HCT116 (cell line): ENCODE data around the gene SLC9A9. TPM values are rescaled to one million over a fixed set of nuclear protein-coding genes. Genes with fewer than 3 reads are reported as not detected.

ENCODE experiments used
- ATAC-seq: fragments of 200-7000 bp; cut with Tn5 transposase; 2 replicates; pipeline ENCODE4 v1.9.1; 2020; ENCODE audit warnings: mild to moderate bottlenecking, moderate library complexity
- BruUV-seq: library from RNA; stranded (reverse); fragments of 400-500 nt; replicated peaks from 2 replicates; lab custom pipeline; 2021; lab: Mats Ljungman, UMichigan
- CTCF ChIA-PET: fragments of 300-600 bp; sonication (Branson Sonifier 250); formaldehyde crosslinking; loops from one replicate; lab custom pipeline; 2021; ENCODE audit warnings: antibody characterized with exemption; lab: Charles Lee
- POLR2A ChIA-PET: fragments of 300-600, 350-600 bp; sonication (Branson Sonifier 250); formaldehyde crosslinking; loops from one replicate; lab custom pipeline; 2021; ENCODE audit warnings: antibody characterized with exemption; lab: Charles Lee
- RAD21 ChIA-PET, 2 experiments: fragments of 300-600 bp; sonication (Branson Sonifier 250); formaldehyde crosslinking; loops; one replicate each; lab custom pipeline; 2023; ENCODE audit warnings: low total read pairs in 2 of 2; ENCODE audit not compliant: uncharacterized antibody in 2 of 2, unreplicated experiment in 2 of 2, low non-redundant PET in 1 of 2; lab: Charles Lee
- DNase-seq: peaks from one replicate; pipeline ENCODE4 v3.0.0-alpha.2; 2010; ENCODE audit warnings: low read depth, low spot score
- H2AFZ ChIP-seq: fragments of 200-600 bp; shearing (Covaris generic), sonication (generic); 2 replicates; pipeline ENCODE4 v1.6.1; 2017; ENCODE audit warnings: low read depth, mixed run types, mixed read lengths, antibody characterized with exemption, low read length; ENCODE audit not compliant: poor library complexity, severe bottlenecking
- H3K27ac ChIP-seq: 2 replicates; pipeline ENCODE4 v1.5.1; 2012; ENCODE audit warnings: low read depth, low read length
- H3K27me3 ChIP-seq: fragments of 200-600 bp; sonication (generic); 2 replicates; pipeline ENCODE4 v1.6.1; 2016; ENCODE audit warnings: mixed run types, low read length, mixed read lengths; ENCODE audit not compliant: insufficient read depth
- H3K36me3 ChIP-seq, 2 experiments: fragments of 200-500 bp in 1 of 2; fragments of 200-600 bp in 1 of 2; sonication (Bioruptor generic) in 1 of 2; sonication (generic) in 1 of 2; 2 replicates each; pipeline versions ENCODE4 v1.5.1 to v1.6.1; 2014 to 2016; ENCODE audit warnings: low read length in 2 of 2, inconsistent platforms in 1 of 2, mixed read lengths in 1 of 2, mixed run types in 1 of 2; ENCODE audit not compliant: insufficient read depth in 2 of 2, control insufficient read depth in 1 of 2
- H3K4me1 ChIP-seq, 2 experiments: fragments of 200-600 bp in 1 of 2; sonication (generic) in 1 of 2; 2 replicates each; pipeline versions ENCODE4 v1.5.1 to v1.6.1; 2012 to 2017; ENCODE audit warnings: low read length in 2 of 2, inconsistent platforms in 1 of 2, mild to moderate bottlenecking in 1 of 2, mixed read lengths in 1 of 2, mixed run types in 1 of 2, moderate library complexity in 1 of 2; ENCODE audit not compliant: insufficient read depth in 2 of 2, control insufficient read depth in 1 of 2
- H3K4me2 ChIP-seq: fragments of 200-600 bp; sonication (generic); 2 replicates; pipeline ENCODE4 v1.6.1; 2017; ENCODE audit warnings: mixed run types, low read length, mixed read lengths
- H3K4me3 ChIP-seq, 2 experiments: fragments of 200-600 bp in 1 of 2; sonication (generic) in 1 of 2; replicated peaks in 1 of 2; 2 replicates each; pipeline ENCODE4 v1.5.1; 2011 to 2016; ENCODE audit warnings: low read length in 2 of 2, control low read depth in 1 of 2, low read depth in 1 of 2, mild to moderate bottlenecking in 1 of 2, mixed read lengths in 1 of 2, mixed run types in 1 of 2
- H3K79me2 ChIP-seq: fragments of 200-600 bp; sonication (generic); 2 replicates; pipeline ENCODE4 v1.6.1; 2017; ENCODE audit warnings: mild to moderate bottlenecking, mixed run types, low read length, moderate library complexity, mixed read lengths; ENCODE audit not compliant: insufficient read depth
- H3K9ac ChIP-seq: fragments of 200-600 bp; sonication (generic); 2 replicates; pipeline ENCODE4 v1.6.1; 2016; ENCODE audit warnings: low read length, mixed read lengths
- H3K9me2 ChIP-seq: fragments of 200-600 bp; sonication (generic), shearing (Covaris generic); 2 replicates; pipeline ENCODE4 v1.6.1; 2017; ENCODE audit warnings: mixed run types, mild to moderate bottlenecking, moderate library complexity; ENCODE audit not compliant: insufficient read depth
- H3K9me3 ChIP-seq, 2 experiments: fragments of 200-500 bp in 1 of 2; fragments of 200-600 bp in 1 of 2; sonication (Bioruptor generic) in 1 of 2; sonication (generic) in 1 of 2; 2 replicates each; pipeline ENCODE4 v1.6.1; 2014 to 2017; ENCODE audit warnings: low read length in 2 of 2, mixed read lengths in 2 of 2, inconsistent platforms in 1 of 2, low read depth in 1 of 2, mild to moderate bottlenecking in 1 of 2, mixed run types in 1 of 2, moderate library complexity in 1 of 2; ENCODE audit not compliant: control insufficient read depth in 1 of 2, insufficient read depth in 1 of 2
- H4K20me1 ChIP-seq: fragments of 200-600 bp; sonication (generic), shearing (Covaris generic); 2 replicates; pipeline ENCODE4 v1.6.1; 2017; ENCODE audit warnings: mixed run types, mild to moderate bottlenecking, moderate library complexity; ENCODE audit not compliant: insufficient read depth
- ELF1 ChIP-seq: IDR thresholded peaks from 2 replicates; pipeline ENCODE4 v1.6.1; 2012; ENCODE audit warnings: low read depth, borderline replicate concordance
- EZH2 ChIP-seq: fragments of 200-600 bp; sonication (generic); IDR thresholded peaks from 2 replicates; pipeline ENCODE4 v1.6.1; 2017; ENCODE audit warnings: antibody characterized with exemption, mixed run types
- EZH2phosphoT487 ChIP-seq: fragments of 200-600 bp; IDR thresholded peaks from 2 replicates; pipeline ENCODE4 v1.6.1; 2018; ENCODE audit warnings: antibody characterized with exemption, borderline replicate concordance
- FOSL1 ChIP-seq: IDR thresholded peaks from 2 replicates; pipeline ENCODE4 v1.6.1; 2012; ENCODE audit warnings: low read depth
- JUND ChIP-seq: IDR thresholded peaks from 2 replicates; pipeline ENCODE4 v1.6.1; 2012
- MAX ChIP-seq: IDR thresholded peaks from 2 replicates; pipeline ENCODE4 v1.6.1; 2012
- POLR2A ChIP-seq: IDR thresholded peaks from 2 replicates; pipeline ENCODE4 v1.7.0; 2011; ENCODE audit warnings: borderline replicate concordance; ENCODE audit not compliant: insufficient read depth, insufficient read length; ENCODE audit errors: extremely low read depth
- POLR2AphosphoS5 ChIP-seq: IDR thresholded peaks from 2 replicates; pipeline ENCODE4 v1.6.1; 2011; ENCODE audit warnings: mild to moderate bottlenecking, low read depth, low read length, moderate library complexity
- RAD21 ChIP-seq: IDR thresholded peaks from 2 replicates; pipeline ENCODE4 v1.6.1; 2012; ENCODE audit warnings: low read depth, mild to moderate bottlenecking
- SP1 ChIP-seq: IDR thresholded peaks from 2 replicates; pipeline ENCODE4 v1.6.1; 2012; ENCODE audit warnings: low read depth
- SRF ChIP-seq: IDR thresholded peaks from 2 replicates; pipeline ENCODE4 v1.6.1; 2012; ENCODE audit warnings: low read depth
- YY1 ChIP-seq: IDR thresholded peaks from 2 replicates; pipeline ENCODE4 v1.6.1; 2011; ENCODE audit warnings: low read length, low read depth, moderate library complexity, mild to moderate bottlenecking; ENCODE audit not compliant: insufficient replicate concordance; ENCODE audit errors: extremely low read depth
- ZFX ChIP-seq: fragments of 450-650 bp; IDR thresholded peaks from 2 replicates; pipeline ENCODE4 v1.6.1; 2017
- intact Hi-C: fragments of 100-400 bp; cut with micrococcal nuclease; formaldehyde crosslinking; loops from 2 replicates; pipeline ENCODE4 v1.10.0; 2022
- total RNA-seq: library from RNA; stranded (reverse); gene quantifications from one replicate; pipeline ENCODE4 v1.2.1, GENCODE V29; 2021; ENCODE audit not compliant: unreplicated experiment

Gene SLC9A9
- total RNA-seq, 1 experiment from 2014 or later: 0.20 TPM

DNA sequence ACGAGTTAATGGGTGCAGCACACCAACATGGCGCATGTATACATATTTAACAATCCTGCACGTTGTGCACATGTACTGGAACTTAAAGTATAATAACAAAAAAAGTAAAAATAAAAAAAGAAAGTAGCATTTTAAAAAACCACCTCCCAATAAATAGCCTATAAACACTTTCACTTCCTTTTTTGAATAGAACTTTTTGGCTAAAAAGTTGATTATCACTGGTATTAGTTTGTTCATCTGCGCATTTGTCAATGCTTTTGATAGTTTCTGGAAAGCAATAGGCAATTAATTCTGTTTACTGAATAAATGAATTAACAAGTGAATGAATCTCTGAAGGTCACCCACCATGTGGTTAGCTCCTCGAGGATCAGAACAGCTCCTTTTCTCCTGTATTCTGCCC, 179.9 kb downstream of the SLC9A9 start:
- POLR2A ChIA-PET: no interaction called here
- H3K4me2 ChIP-seq: no peak overlapping the region
- no peaks in the 10 kb centered on the region for H3K79me2 ChIP-seq
- no peak overlapping the region for H2AFZ ChIP-seq
- no peak for ATAC-seq
- no peaks in the 10 kb centered on the region for H3K4me1 ChIP-seq
- no peaks in the 10 kb centered on the region for H3K9me2 ChIP-seq
- BruUV-seq: no TSS peak
- RAD21 ChIA-PET: no interaction called here
- no peak overlapping the region for H3K27ac ChIP-seq
- no peaks in the 10 kb centered on the region for H3K36me3 ChIP-seq
- no peak for DNase-seq
- peaks cover 5% of the 10 kb centered on the region; the same call in 1 of the 2 replicates for H3K27me3 ChIP-seq
- no peak for TF ChIP-seq POLR2AphosphoS5
- TF ChIP-seq SRF: no peak
- no peak overlapping the region for H3K9ac ChIP-seq
- CTCF ChIA-PET: no interaction called here
- no peaks in the 10 kb centered on the region for H4K20me1 ChIP-seq
- H3K4me3 ChIP-seq: no peak overlapping the region
- H3K9me3 ChIP-seq: no peaks in the 10 kb centered on the region
- intact Hi-C loops: no loop called here

DNA sequence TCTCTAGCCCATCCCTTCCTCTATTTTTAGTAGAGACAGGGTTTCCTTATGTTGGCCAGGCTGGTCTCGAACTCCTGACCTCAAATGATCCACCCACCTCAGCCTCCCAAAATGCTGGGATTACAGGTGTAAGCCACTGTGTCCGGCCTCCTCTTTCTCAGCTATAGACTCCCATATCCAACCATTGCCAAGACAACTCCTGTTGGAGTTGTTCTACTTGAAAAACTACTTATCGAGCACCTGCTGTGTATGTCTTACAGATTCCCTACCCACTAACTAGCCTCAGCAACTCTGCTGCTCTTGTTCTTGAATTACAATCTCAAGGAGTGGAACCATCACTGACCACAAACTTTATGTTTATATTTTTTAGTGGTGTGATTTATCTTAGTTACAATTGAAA, 186.6 kb downstream of the SLC9A9 start:
- ChIA-PET RAD21 (no interaction called here), POLR2A (no interaction called here), CTCF (interaction anchor here (2.3 kb wide), 1 partner anchor 12 kb away, joined by 10 read pairs; no protein-coding TSS in a partner anchor)
- no peaks in the 10 kb centered on the region for H3K9me3 ChIP-seq
- no peaks in the 10 kb centered on the region for H3K36me3 ChIP-seq
- no peaks in the 10 kb centered on the region for H3K79me2 ChIP-seq
- no peak overlapping the region for H3K4me3 ChIP-seq
- no peak overlapping the region for H3K4me2 ChIP-seq
- ATAC-seq: no peak
- H2AFZ ChIP-seq: no peak overlapping the region
- no peak for DNase-seq
- H3K9ac ChIP-seq: no peak overlapping the region
- no TSS peak for BruUV-seq
- H4K20me1 ChIP-seq: no peaks in the 10 kb centered on the region
- no peaks in the 10 kb centered on the region for H3K27me3 ChIP-seq
- TF ChIP-seq EZH2 (no peak), EZH2phosphoT487 (no peak), SP1 (no peak), JUND (no peak), YY1 (no peak), MAX (no peak), FOSL1 (no peak), SRF (no peak), RAD21 (no peak), POLR2A (no peak), POLR2AphosphoS5 (no peak), ELF1 (no peak), ZFX (no peak)
- no peaks in the 10 kb centered on the region for H3K4me1 ChIP-seq
- intact Hi-C loops: no loop called here
- H3K9me2 ChIP-seq: no peaks in the 10 kb centered on the region
- no peak overlapping the region for H3K27ac ChIP-seq
